ENCODE data around the gene UBE2H.
"Not testable (repeated sequence)": the region's sequence is repeated elsewhere in the genome, so short reads cannot be mapped to it uniquely, and the experiment has no call there.

The UBE2H gene

DNA sequence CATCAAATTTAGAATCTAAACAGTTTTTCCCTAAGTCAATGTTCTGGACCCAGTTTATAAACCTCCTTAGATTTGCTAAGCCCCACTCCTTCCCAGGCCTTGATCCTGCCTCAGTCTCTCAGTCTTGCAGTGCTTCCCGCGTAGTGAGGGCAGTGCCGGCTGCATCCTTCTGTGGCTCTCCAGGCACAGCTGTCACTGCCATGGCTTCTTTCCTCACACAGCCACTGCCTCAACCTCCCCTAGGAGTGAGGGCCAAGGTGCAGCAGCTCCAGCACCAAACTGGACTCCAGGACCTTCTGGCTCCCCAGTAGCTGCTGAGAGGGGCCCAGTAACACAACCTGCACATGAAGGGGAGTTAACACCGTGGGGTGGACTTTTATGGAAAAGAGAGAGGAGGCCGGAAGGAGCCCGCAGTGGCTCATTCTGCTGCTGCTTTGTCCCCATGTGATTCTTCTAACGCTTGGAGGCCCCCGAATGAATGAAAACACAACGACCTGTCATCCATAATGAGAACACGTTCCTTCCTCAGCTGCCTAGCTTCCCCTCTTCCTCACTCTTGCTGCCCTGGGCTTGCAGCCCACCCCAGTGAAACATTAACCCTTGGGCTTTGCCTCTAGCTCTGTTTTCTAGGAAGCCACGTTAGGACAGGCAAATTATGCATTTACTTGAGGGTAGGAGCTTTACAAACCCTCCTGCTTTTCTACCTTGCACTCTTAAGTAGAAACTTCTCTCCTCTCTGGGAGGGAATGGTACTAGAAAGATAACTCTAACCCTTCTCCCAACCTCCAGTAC, 16.0 kb upstream of the UBE2H start:
- no peak for DNase-seq
- Histone ChIP-seq H3K4me3 (ENCODE audit: low read depth, low read length) (no peak overlapping the region), H3K9me3 (ENCODE audit: severe bottlenecking) (no peaks in the 10 kb centered on the region), H3K27me3 (ENCODE audit: insufficient read depth, low read depth, severe bottlenecking) (no peaks in the 10 kb centered on the region), H3K36me3 (no peaks in the 10 kb centered on the region), H3K27ac (no peak overlapping the region)
- TF ChIP-seq, protein P1, sequence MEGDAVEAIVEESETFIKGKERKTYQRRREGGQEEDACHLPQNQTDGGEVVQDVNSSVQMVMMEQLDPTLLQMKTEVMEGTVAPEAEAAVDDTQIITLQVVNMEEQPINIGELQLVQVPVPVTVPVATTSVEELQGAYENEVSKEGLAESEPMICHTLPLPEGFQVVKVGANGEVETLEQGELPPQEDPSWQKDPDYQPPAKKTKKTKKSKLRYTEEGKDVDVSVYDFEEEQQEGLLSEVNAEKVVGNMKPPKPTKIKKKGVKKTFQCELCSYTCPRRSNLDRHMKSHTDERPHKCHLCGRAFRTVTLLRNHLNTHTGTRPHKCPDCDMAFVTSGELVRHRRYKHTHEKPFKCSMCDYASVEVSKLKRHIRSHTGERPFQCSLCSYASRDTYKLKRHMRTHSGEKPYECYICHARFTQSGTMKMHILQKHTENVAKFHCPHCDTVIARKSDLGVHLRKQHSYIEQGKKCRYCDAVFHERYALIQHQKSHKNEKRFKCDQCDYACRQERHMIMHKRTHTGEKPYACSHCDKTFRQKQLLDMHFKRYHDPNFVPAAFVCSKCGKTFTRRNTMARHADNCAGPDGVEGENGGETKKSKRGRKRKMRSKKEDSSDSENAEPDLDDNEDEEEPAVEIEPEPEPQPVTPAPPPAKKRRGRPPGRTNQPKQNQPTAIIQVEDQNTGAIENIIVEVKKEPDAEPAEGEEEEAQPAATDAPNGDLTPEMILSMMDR (IDR thresholded peaks at IDR 0.05; ENCODE audit: low read depth, low read length) = no peak

DNA sequence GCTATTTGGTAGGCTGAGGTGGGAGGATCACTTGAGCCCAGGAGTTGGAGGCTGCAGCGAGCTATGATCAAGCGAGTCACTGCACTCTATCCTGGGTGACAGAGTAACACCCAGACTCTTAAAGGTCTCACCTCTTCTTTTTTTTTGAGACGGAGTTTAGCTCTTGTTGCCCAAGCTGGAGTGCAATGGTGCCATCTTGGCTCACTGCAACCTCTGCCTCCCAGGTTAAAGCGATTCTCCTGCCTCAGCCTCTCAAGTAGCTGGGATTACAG, 7.4 kb upstream of the UBE2H start:
- H3K27me3 ChIP-seq (ENCODE audit: insufficient read depth, low read depth, severe bottlenecking); H3K36me3 ChIP-seq; H3K9me3 ChIP-seq (ENCODE audit: severe bottlenecking); H3K4me3 ChIP-seq (ENCODE audit: low read depth, low read length); H3K27ac ChIP-seq; DNase-seq: not testable (repeated sequence)

DNA sequence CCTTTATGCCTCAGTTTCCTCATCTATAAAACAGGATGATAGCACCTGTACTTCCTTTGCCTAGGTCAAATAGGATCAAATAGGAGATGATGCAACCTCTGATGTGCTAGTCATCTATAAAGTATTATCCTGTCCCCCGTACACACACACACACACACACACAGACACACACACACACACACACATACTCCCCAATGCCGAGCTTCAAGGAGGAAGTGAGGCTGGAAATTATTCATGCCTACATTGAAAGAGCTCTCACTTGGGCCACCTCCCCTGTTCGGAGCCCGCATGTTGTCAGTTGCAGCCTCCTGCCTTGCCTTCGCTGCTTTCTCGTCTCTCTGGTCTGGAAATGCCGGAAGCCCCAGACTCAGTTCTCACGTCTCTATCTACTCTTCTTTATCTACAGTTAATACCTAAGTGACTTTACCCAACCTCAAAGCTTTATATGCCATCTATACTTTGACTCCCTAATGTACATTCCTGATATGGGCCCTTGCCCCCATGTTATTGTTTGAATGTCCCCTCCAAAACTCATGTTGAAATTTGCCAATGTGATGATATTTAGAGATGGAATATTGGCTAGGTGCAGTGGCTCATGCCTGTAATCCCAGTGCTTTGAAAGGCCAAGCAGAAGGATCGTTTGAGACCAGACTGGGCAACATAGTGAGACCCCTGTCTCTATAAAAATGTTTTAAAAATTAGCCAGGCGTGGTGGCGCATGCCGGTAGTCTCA, 6.9 kb upstream of the UBE2H start:
- TF ChIP-seq, protein P1 (IDR thresholded peaks at IDR 0.05; ENCODE audit: low read depth, low read length) = no peak
- H3K27me3 ChIP-seq (ENCODE audit: insufficient read depth, low read depth, severe bottlenecking) = no peaks in the 10 kb centered on the region
- H3K9me3 ChIP-seq (ENCODE audit: severe bottlenecking) = no peaks in the 10 kb centered on the region
- no peaks in the 10 kb centered on the region for H3K36me3 ChIP-seq
- no peak for DNase-seq
- no peak overlapping the region for H3K4me3 ChIP-seq (ENCODE audit: low read depth, low read length)
- no peak overlapping the region for H3K27ac ChIP-seq

DNA sequence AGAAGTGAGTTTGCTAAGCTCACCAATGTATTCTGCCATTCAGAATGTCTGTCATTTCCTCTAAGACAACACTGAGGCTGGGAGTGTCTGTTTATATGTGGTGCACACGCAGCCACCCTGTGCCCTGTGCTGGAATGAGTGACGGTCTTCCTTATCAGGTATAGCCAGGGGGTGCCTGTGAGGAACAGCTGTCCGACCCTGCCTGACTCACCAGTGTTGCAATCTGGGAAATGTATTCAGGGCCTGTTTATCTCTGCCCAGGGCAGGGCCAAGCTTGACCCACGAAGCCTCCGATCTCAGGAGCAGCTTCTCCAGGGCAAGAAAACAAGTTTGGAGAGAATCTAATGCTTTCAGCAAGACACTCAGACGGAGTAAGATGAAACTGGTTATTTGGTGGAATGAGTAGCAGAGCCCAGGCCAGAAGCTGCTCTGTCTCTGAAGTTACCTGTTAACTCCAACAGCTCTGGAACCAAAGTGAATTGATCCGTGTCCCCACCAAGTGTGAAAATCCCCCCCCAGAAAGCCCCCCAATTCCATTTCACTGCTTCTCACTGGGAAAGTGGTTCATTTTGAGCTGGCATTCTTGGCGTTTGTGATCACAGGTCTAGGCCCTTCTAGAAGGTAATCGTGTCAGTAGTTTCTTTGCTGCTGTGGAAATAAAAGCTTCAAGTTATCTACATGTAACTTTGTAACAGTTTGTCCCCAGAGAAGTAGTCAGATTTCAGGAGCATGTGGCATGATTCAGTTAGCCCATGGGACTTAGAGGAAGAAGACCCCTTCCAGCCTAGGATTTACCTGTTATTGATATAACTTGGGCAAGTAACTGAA, 6.1 kb upstream of the UBE2H start:
- TF ChIP-seq, protein P1 (IDR thresholded peaks at IDR 0.05; ENCODE audit: low read depth, low read length) = no peak
- no peak overlapping the region; the same call in 1 of the 2 replicates for H3K27ac ChIP-seq

DNA sequence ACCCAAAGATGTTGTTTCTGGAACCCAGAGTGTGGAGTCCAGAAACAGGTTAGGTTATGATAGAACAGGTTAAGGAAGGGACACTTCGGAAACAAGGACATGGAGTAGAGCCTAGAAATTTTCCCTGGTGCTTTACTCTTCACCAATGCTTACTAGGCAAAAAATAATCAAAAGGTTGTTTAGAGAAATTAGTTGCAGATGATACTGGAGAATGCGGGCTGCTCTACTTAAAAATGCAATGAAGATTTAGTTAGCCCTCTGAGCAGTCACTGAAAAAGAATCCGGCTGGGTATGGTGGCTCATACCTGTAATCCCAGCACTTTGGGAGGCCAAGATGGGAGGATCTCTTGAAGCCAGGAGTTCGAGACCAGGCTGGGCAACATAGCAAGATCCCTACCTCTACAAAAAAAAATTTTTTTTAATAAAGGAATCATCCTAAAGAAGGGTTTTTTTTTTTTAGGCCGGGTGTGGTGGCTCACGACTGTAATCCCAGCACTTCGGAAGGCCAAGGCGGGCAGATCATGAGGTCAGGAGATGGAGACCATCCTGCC, 3.3 kb upstream of the UBE2H start:
- Histone ChIP-seq H3K4me3 (ENCODE audit: low read depth, low read length) (no peak overlapping the region), H3K36me3 (no peaks in the 10 kb centered on the region), H3K9me3 (ENCODE audit: severe bottlenecking) (no peaks in the 10 kb centered on the region), H3K27me3 (ENCODE audit: insufficient read depth, low read depth, severe bottlenecking) (no peaks in the 10 kb centered on the region), H3K27ac (no peak overlapping the region)
- TF ChIP-seq, protein P1 (IDR thresholded peaks at IDR 0.05; ENCODE audit: low read depth, low read length) = no peak
- no peak for DNase-seq

More for the DNA sequence above, 6.1 kb upstream of the UBE2H start:
- Histone ChIP-seq H3K36me3 (no peaks in the 10 kb centered on the region), H3K27me3 (ENCODE audit: insufficient read depth, low read depth, severe bottlenecking) (no peaks in the 10 kb centered on the region), H3K4me3 (ENCODE audit: low read depth, low read length) (no peak overlapping the region), H3K9me3 (ENCODE audit: severe bottlenecking) (no peaks in the 10 kb centered on the region)
- peak; percentile 40 for DNase-seq

All from WERI-Rb-1 (cell line).